Astrocyte (in vitro differentiated cells and primary cell): ENCODE results near the gene NT5DC3. TPM values are rescaled to one million over a fixed set of nuclear protein-coding genes. Genes with fewer than 3 reads are reported as not detected.

ENCODE experiments used
- DNase-seq: peaks from one replicate; pipeline ENCODE4 v3.0.0-alpha.2; 2010; ENCODE audit warnings: low read depth
- FAIRE-seq: peaks from 2 replicates; lab custom pipeline; 2011; peaks lifted over from hg19 to GRCh38; lab: Jason Lieb, UNC
- H2AFZ ChIP-seq: 2 replicates; pipeline ENCODE4 v1.6.0; 2012; ENCODE audit warnings: low read depth, low read length, inconsistent platforms
- H3K27ac ChIP-seq: 2 replicates; pipeline ENCODE4 v1.5.1; 2011; ENCODE audit warnings: low read depth, low read length, inconsistent platforms
- H3K27me3 ChIP-seq: 2 replicates; pipeline ENCODE4 v1.6.0; 2011; ENCODE audit warnings: low read length, inconsistent platforms; ENCODE audit not compliant: insufficient read depth
- H3K36me3 ChIP-seq: 2 replicates; pipeline ENCODE4 v1.5.1; 2011; ENCODE audit warnings: low read length, inconsistent platforms; ENCODE audit not compliant: insufficient read depth
- H3K4me1 ChIP-seq: 2 replicates; pipeline ENCODE4 v1.5.1; 2011; ENCODE audit warnings: low read length, inconsistent platforms; ENCODE audit not compliant: insufficient read depth
- H3K4me2 ChIP-seq: 2 replicates; pipeline ENCODE4 v1.6.0; 2012; ENCODE audit warnings: low read length, inconsistent platforms
- H3K4me3 ChIP-seq: 2 replicates; pipeline ENCODE4 v1.5.1; 2011; ENCODE audit warnings: low read depth, mild to moderate bottlenecking, low read length, inconsistent platforms; ENCODE audit not compliant: insufficient read depth
- H3K79me2 ChIP-seq: 2 replicates; pipeline ENCODE4 v1.6.0; 2012; ENCODE audit warnings: mild to moderate bottlenecking, low read length, inconsistent platforms; ENCODE audit not compliant: insufficient read depth
- H3K9ac ChIP-seq: 2 replicates; pipeline ENCODE4 v1.6.0; 2012; ENCODE audit warnings: mild to moderate bottlenecking, low read length, inconsistent platforms
- H3K9me3 ChIP-seq: 2 replicates; pipeline ENCODE4 v1.5.1; 2012; ENCODE audit warnings: low read depth, mild to moderate bottlenecking, low read length, inconsistent platforms; ENCODE audit not compliant: insufficient read depth
- H4K20me1 ChIP-seq: 2 replicates; pipeline ENCODE4 v1.6.0; 2012; ENCODE audit warnings: low read length, inconsistent platforms; ENCODE audit not compliant: insufficient read depth
- H3K27ac Mint-ChIP-seq: one replicate; pipeline ENCODE4 v1.8.0; 2021; ENCODE audit warnings: mild to moderate bottlenecking, mixed read lengths; ENCODE audit not compliant: unreplicated experiment
- H3K27me3 Mint-ChIP-seq: one replicate; pipeline ENCODE4 v1.8.0; 2021; ENCODE audit warnings: low read depth, mixed read lengths; ENCODE audit not compliant: unreplicated experiment
- H3K36me3 Mint-ChIP-seq: one replicate; pipeline ENCODE4 v1.8.0; 2021; ENCODE audit warnings: low read depth, mixed read lengths; ENCODE audit not compliant: unreplicated experiment
- H3K4me1 Mint-ChIP-seq: one replicate; pipeline ENCODE4 v1.8.0; 2021; ENCODE audit warnings: low read depth, mixed read lengths; ENCODE audit not compliant: unreplicated experiment
- H3K4me3 Mint-ChIP-seq: one replicate; pipeline ENCODE4 v1.8.0; 2021; ENCODE audit warnings: mild to moderate bottlenecking, moderate library complexity, mixed read lengths; ENCODE audit not compliant: unreplicated experiment
- H3K9me3 Mint-ChIP-seq: one replicate; pipeline ENCODE4 v1.8.0; 2021; ENCODE audit warnings: mild to moderate bottlenecking, mixed read lengths; ENCODE audit not compliant: unreplicated experiment
- CTCF ChIP-seq: IDR thresholded peaks from 2 replicates; pipeline ENCODE4 v1.5.1; 2011; ENCODE audit warnings: low read depth, mild to moderate bottlenecking, inconsistent platforms, low read length, moderate library complexity; ENCODE audit not compliant: insufficient read depth
- EZH2 ChIP-seq: IDR thresholded peaks from 2 replicates; pipeline ENCODE4 v1.6.1; 2012; ENCODE audit warnings: mild to moderate bottlenecking, low read length, inconsistent platforms; ENCODE audit not compliant: insufficient read depth
- total RNA-seq: library from RNA; stranded (reverse); gene quantifications from 2 replicates; pipeline ENCODE4 v1.2.1, GENCODE V29; 2021

The NT5DC3 gene
- total RNA-seq, 1 donor from 2014 or later = 13.6 TPM

GRCh38 chr12:103755425-103755824 is 85.6 kb downstream of the NT5DC3 start:
- Mint-ChIP-seq H3K36me3 (peaks cover 6% of the 10 kb centered on the region), H3K4me3 (no peak overlapping the region), H3K27me3 (peaks cover 3% of the 10 kb centered on the region), H3K27ac (no peak overlapping the region), H3K4me1 (no peaks in the 10 kb centered on the region), H3K9me3 (no peaks in the 10 kb centered on the region)
- H3K9ac ChIP-seq = no peak overlapping the region
- H3K79me2 ChIP-seq = no peaks in the 10 kb centered on the region
- DNase-seq (no peak), FAIRE-seq (no peak)
- no peak overlapping the region for H3K27ac ChIP-seq
- H3K36me3 ChIP-seq = no peaks in the 10 kb centered on the region
- H3K4me3 ChIP-seq = no peak overlapping the region
- H2AFZ ChIP-seq = no peak overlapping the region
- H3K9me3 ChIP-seq = no peaks in the 10 kb centered on the region
- H4K20me1 ChIP-seq = no peaks in the 10 kb centered on the region
- no peaks in the 10 kb centered on the region for H3K27me3 ChIP-seq
- H3K4me2 ChIP-seq = no peak overlapping the region
- H3K4me1 ChIP-seq = no peaks in the 10 kb centered on the region
- no peak for TF ChIP-seq CTCF

GRCh38 chr12:103751600-103751999 is 89.4 kb downstream of the NT5DC3 start:
- H3K9me3 ChIP-seq = no peaks in the 10 kb centered on the region
- no peaks in the 10 kb centered on the region for H3K27me3 ChIP-seq
- no peak overlapping the region for H2AFZ ChIP-seq
- Mint-ChIP-seq H3K9me3 (no peaks in the 10 kb centered on the region), H3K4me3 (no peak overlapping the region), H3K4me1 (no peaks in the 10 kb centered on the region), H3K36me3 (no peaks in the 10 kb centered on the region), H3K27ac (no peak overlapping the region), H3K27me3 (peaks cover 6% of the 10 kb centered on the region)
- no peak overlapping the region for H3K4me2 ChIP-seq
- no peaks in the 10 kb centered on the region for H4K20me1 ChIP-seq
- FAIRE-seq (no peak), DNase-seq (no peak)
- no peaks in the 10 kb centered on the region for H3K36me3 ChIP-seq
- no peak overlapping the region for H3K9ac ChIP-seq
- TF ChIP-seq CTCF = no peak
- no peak for TF ChIP-seq EZH2
- peaks cover 3% of the 10 kb centered on the region for H3K4me1 ChIP-seq
- H3K79me2 ChIP-seq = no peaks in the 10 kb centered on the region
- H3K27ac ChIP-seq = no peak overlapping the region
- H3K4me3 ChIP-seq = no peak overlapping the region

- Mint-ChIP-seq H3K36me3 (no peaks in the 10 kb centered on the region), H3K27ac (no peak overlapping the region), H3K9me3 (no peaks in the 10 kb centered on the region), H3K4me3 (no peak overlapping the region), H3K27me3 (peaks cover 6% of the 10 kb centered on the region), H3K4me1 (no peaks in the 10 kb centered on the region)
- FAIRE-seq (no peak), DNase-seq (no peak)
- H3K4me1 ChIP-seq = peaks cover 3% of the 10 kb centered on the region
- no peaks in the 10 kb centered on the region for H3K27me3 ChIP-seq
- H3K36me3 ChIP-seq = no peaks in the 10 kb centered on the region
- no peak overlapping the region for H3K4me3 ChIP-seq
- TF ChIP-seq CTCF (no peak), EZH2 (no peak)
- no peaks in the 10 kb centered on the region for H3K9me3 ChIP-seq
- H3K79me2 ChIP-seq = no peaks in the 10 kb centered on the region
- H3K9ac ChIP-seq = no peak overlapping the region
- no peak overlapping the region for H2AFZ ChIP-seq
- H3K27ac ChIP-seq = no peak overlapping the region
- H3K4me2 ChIP-seq = no peak overlapping the region
- H4K20me1 ChIP-seq = no peaks in the 10 kb centered on the region
Measured at GRCh38 chr12:103751171-103751570, 89.9 kb downstream of the NT5DC3 start.
